ENCODE results near the gene CDH15.

The CDH15 gene

DNA sequence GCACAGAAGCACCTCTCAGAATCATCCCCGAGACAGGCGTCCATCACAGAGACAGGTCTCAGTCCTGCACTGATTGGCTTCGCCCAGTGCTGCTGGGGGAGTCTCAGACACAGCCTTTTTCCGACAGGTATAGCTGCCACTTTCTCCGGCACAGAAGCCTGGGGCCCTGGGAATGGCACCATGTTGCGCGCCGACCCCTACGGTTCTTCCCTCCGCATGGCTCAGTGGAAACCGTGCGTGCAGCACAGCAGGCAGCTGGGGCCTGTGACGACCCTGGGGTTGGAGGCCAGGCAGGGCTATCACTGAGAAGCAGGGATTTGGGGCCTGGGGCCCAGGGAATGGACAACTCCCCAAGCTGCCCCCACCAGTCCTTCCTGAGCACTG, 29.7 kb upstream of the CDH15 start:
- H3K9me3 ChIP-seq (ENCODE audit: insufficient read depth, low read length, severe bottlenecking), result peaks cover under 1% of the 10 kb centered on the region
- H2AFZ ChIP-seq (ENCODE audit: low read depth, low read length), result no peak overlapping the region
- H3K36me3 ChIP-seq (ENCODE audit: insufficient read depth, low read length), result peaks cover 70% of the 10 kb centered on the region
- no peak overlapping the region for H3K9ac ChIP-seq (ENCODE audit: low read depth, low read length)
- H3K27ac ChIP-seq (ENCODE audit: low read length), result no peak overlapping the region
- H3K27me3 ChIP-seq (ENCODE audit: insufficient read depth, low read length, poor library complexity), result no peaks in the 10 kb centered on the region
- H3K4me3 ChIP-seq (ENCODE audit: low read depth in 1 of 2, low read length in 2 of 2), result no peak overlapping the region
- no peaks in the 10 kb centered on the region for H3K4me1 ChIP-seq (ENCODE audit: insufficient read depth, low read length)
- no peak overlapping the region for H3K4me2 ChIP-seq (ENCODE audit: insufficient read depth, low read length)
- H4K20me1 ChIP-seq (ENCODE audit: insufficient read depth, low read length), result peaks cover 20% of the 10 kb centered on the region; the same call in 1 of the 2 replicates
- DNase-seq (no peak), ATAC-seq (ENCODE audit: insufficient read depth, low read depth) (no peak)
- H3K79me2 ChIP-seq (ENCODE audit: insufficient read depth, low read length), result no peaks in the 10 kb centered on the region
- TF ChIP-seq EZH2 (IDR thresholded peaks at IDR 0.05; ENCODE audit: borderline replicate concordance, low read depth, low read length, severe bottlenecking), result no peak
- TF ChIP-seq, protein P1, sequence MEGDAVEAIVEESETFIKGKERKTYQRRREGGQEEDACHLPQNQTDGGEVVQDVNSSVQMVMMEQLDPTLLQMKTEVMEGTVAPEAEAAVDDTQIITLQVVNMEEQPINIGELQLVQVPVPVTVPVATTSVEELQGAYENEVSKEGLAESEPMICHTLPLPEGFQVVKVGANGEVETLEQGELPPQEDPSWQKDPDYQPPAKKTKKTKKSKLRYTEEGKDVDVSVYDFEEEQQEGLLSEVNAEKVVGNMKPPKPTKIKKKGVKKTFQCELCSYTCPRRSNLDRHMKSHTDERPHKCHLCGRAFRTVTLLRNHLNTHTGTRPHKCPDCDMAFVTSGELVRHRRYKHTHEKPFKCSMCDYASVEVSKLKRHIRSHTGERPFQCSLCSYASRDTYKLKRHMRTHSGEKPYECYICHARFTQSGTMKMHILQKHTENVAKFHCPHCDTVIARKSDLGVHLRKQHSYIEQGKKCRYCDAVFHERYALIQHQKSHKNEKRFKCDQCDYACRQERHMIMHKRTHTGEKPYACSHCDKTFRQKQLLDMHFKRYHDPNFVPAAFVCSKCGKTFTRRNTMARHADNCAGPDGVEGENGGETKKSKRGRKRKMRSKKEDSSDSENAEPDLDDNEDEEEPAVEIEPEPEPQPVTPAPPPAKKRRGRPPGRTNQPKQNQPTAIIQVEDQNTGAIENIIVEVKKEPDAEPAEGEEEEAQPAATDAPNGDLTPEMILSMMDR (IDR thresholded peaks at IDR 0.05; ENCODE audit: borderline replicate concordance, extremely low read depth, low read length, poor library complexity, severe bottlenecking), result no peak

DNA sequence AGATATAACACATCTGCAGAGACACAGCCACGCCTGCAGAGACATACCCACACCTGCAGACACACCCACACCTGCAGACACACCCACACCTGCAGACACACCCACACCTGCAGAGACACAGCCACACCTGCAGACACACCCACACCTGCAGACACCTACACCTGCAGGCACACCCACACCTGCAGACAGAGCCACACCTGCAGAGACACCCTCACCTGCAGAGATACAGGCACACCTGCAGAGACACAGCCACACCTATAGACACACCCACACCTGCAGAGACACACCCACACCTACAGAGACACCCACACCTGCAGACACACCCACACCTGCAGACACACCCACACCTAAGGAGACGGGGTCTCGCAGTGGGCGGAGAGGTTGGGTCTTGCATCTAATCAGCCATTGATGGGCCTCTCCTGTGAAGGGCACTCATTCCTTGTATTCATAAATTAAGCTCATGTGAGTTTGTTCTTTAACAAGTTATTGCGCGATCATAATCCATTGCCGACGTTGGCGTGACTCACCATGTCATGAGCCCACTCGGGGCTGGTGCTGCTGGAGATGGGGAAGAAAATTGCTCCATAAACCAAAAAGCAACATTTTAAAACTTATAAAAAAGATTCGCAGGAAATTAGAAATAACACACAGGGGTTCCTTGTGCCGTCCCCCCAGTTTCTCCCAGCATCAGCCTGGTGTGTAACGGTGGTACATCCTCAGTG, 28.9 kb upstream of the CDH15 start:
- H3K4me3 ChIP-seq (ENCODE audit: low read depth in 1 of 2, low read length in 2 of 2), result no peak overlapping the region
- peaks cover 73% of the 10 kb centered on the region for H3K36me3 ChIP-seq (ENCODE audit: insufficient read depth, low read length)
- no peak for DNase-seq

DNA sequence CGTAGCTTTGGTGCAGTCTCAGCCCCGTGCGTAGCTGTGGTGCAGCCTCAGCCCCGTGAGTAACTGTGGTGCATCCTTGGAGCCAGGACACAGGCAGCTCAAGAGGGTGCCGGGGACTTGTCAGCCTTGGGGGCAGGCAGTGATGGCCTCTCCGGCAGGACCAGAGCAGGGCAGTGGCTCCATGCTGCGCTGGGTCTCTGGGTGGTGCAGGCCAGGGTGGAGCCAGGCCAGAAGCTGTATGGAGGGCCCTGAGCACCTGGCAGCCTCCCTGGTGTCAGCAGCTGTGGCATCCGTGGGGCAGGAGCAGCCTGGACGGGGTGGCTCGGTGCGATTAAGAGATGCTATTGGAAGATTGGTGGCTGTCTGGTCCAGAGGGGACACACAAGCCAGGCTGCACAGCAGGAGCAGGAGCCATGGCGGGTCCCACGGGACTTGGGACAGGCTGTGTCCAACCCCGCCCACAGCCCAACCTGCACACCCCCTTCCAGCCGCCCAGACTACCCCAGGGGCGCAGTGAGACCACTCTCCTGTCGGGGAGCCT, 28.3 kb upstream of the CDH15 start:
- ATAC-seq (ENCODE audit: insufficient read depth, low read depth) (peak; percentile 18; the same call in 1 of the 3 replicates), DNase-seq (no peak)
- Histone ChIP-seq H3K9me3 (ENCODE audit: insufficient read depth, low read length, severe bottlenecking) (peaks cover 3% of the 10 kb centered on the region), H3K4me3 (ENCODE audit: low read depth in 1 of 2, low read length in 2 of 2) (no peak overlapping the region), H3K4me1 (ENCODE audit: insufficient read depth, low read length) (no peaks in the 10 kb centered on the region), H4K20me1 (ENCODE audit: insufficient read depth, low read length) (peaks cover 19% of the 10 kb centered on the region; the same call in 1 of the 2 replicates), H2AFZ (ENCODE audit: low read depth, low read length) (no peak overlapping the region), H3K9ac (ENCODE audit: low read depth, low read length) (no peak overlapping the region), H3K27ac (ENCODE audit: low read length) (no peak overlapping the region), H3K36me3 (ENCODE audit: insufficient read depth, low read length) (peaks cover 78% of the 10 kb centered on the region), H3K79me2 (ENCODE audit: insufficient read depth, low read length) (no peaks in the 10 kb centered on the region), H3K4me2 (ENCODE audit: insufficient read depth, low read length) (no peak overlapping the region), H3K27me3 (ENCODE audit: insufficient read depth, low read length, poor library complexity) (no peaks in the 10 kb centered on the region)
- TF ChIP-seq EZH2 (IDR thresholded peaks at IDR 0.05; ENCODE audit: borderline replicate concordance, low read depth, low read length, severe bottlenecking), result no peak
- TF ChIP-seq, protein P1 (IDR thresholded peaks at IDR 0.05; ENCODE audit: borderline replicate concordance, extremely low read depth, low read length, poor library complexity, severe bottlenecking), result no peak

More for the DNA sequence above, 28.9 kb upstream of the CDH15 start:
- Histone ChIP-seq H3K4me1 (ENCODE audit: insufficient read depth, low read length) (no peaks in the 10 kb centered on the region), H3K27ac (ENCODE audit: low read length) (no peak overlapping the region), H2AFZ (ENCODE audit: low read depth, low read length) (no peak overlapping the region), H4K20me1 (ENCODE audit: insufficient read depth, low read length) (peaks cover 20% of the 10 kb centered on the region; the same call in 1 of the 2 replicates), H3K4me2 (ENCODE audit: insufficient read depth, low read length) (no peak overlapping the region), H3K79me2 (ENCODE audit: insufficient read depth, low read length) (no peaks in the 10 kb centered on the region), H3K27me3 (ENCODE audit: insufficient read depth, low read length, poor library complexity) (no peaks in the 10 kb centered on the region), H3K9me3 (ENCODE audit: insufficient read depth, low read length, severe bottlenecking) (peaks cover 2% of the 10 kb centered on the region), H3K9ac (ENCODE audit: low read depth, low read length) (no peak overlapping the region)
- ATAC-seq (ENCODE audit: insufficient read depth, low read depth), result no peak
- no peak for TF ChIP-seq EZH2 (IDR thresholded peaks at IDR 0.05; ENCODE audit: borderline replicate concordance, low read depth, low read length, severe bottlenecking)
- TF ChIP-seq, protein P1 (IDR thresholded peaks at IDR 0.05; ENCODE audit: borderline replicate concordance, extremely low read depth, low read length, poor library complexity, severe bottlenecking), result no peak
